NOMO-1 treated with dmso at 0.1 percent for 144 hours (cell line): ENCODE results near the gene ZNF728.
"Not testable (repeated sequence)": the region's sequence is repeated elsewhere in the genome, so short reads cannot be mapped to it uniquely, and the experiment has no call there.

ENCODE experiments used
- DNase-seq: peaks from one replicate; lab custom pipeline; 2025; ENCODE audit not compliant: unreplicated experiment; lab: John Stamatoyannopoulos, UW

ZNF728 gene

GRCh38 chr19:23002690-23003422 is at the start of gene ZNF728:
Gene ZNF728, minus strand, starts transcription at chr19:23003176. Its CDS starts 146 bp downstream, at chr19:23003030.
- no peak for DNase-seq

GRCh38 chr19:23052349-23052748 is 49.4 kb upstream of the ZNF728 start:
- no peak for DNase-seq

- no peak for DNase-seq
Observed at GRCh38 chr19:23049256-23049655, 46.3 kb upstream of the ZNF728 start.

- DNase-seq: no peak
Observed at GRCh38 chr19:23046743-23047142, 43.8 kb upstream of the ZNF728 start.

GRCh38 chr19:23033721-23034120 is 30.7 kb upstream of the ZNF728 start:
- DNase-seq: no peak

GRCh38 chr19:23015660-23016059 is 12.7 kb upstream of the ZNF728 start:
- DNase-seq: no peak

- not testable (repeated sequence) for DNase-seq
Observed at GRCh38 chr19:22994957-22995356, 8.0 kb downstream of the ZNF728 start.

GRCh38 chr19:22976248-22976647 is 26.7 kb downstream of the ZNF728 start:
- DNase-seq: no peak

GRCh38 chr19:22975546-22976136 is 27.3 kb downstream of the ZNF728 start:
- DNase-seq: not testable (repeated sequence)

- DNase-seq: no peak
Observed at GRCh38 chr19:22945560-22945959, 57.4 kb downstream of the ZNF728 start.

- DNase-seq: no peak
Observed at GRCh38 chr19:22935151-22935550, 67.8 kb downstream of the ZNF728 start.

- DNase-seq: not testable (repeated sequence)
Observed at GRCh38 chr19:22927576-22927975, 75.4 kb downstream of the ZNF728 start.

- not testable (repeated sequence) for DNase-seq
Observed at GRCh38 chr19:22925181-22925580, 77.8 kb downstream of the ZNF728 start.
